ENCODE results near the gene UBE2S.

DNA sequence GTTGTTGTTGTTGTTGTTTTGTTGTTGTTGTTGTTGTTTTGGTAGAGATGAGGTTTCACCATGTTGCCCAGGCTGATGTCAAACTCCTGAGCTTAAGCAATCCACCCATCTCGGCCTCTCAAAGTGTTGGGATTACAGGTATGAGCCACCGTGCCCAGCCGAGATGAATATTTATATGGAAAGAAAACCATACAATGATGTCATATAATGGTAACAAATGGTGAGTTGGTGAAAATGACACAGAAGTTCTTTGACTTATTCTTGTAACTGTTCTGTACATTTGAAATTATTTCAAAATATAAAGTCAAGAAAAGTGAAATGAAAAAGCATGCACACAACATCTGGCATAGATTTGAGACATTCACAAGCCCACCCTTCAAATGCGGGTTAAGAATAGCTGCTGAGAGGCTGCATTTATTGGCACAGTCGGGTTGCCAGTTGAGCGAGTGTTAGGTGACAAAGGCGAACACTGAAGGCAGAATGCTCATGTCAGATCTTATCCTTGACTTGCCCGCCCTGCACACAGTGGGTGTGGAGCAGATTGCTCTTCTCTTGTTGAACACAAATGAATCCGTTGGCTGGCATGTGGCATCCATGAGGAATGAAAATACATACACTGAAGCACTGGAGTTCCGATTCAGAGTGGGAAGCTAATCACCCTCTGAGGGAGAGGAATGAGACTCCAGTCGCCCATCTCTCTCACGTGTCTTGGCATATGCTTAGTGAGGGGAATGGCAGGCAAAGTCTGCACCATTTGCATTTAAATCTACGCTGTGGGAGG is 15.8 kb upstream of the UBE2S start:
- TF ChIP-seq, protein P1, sequence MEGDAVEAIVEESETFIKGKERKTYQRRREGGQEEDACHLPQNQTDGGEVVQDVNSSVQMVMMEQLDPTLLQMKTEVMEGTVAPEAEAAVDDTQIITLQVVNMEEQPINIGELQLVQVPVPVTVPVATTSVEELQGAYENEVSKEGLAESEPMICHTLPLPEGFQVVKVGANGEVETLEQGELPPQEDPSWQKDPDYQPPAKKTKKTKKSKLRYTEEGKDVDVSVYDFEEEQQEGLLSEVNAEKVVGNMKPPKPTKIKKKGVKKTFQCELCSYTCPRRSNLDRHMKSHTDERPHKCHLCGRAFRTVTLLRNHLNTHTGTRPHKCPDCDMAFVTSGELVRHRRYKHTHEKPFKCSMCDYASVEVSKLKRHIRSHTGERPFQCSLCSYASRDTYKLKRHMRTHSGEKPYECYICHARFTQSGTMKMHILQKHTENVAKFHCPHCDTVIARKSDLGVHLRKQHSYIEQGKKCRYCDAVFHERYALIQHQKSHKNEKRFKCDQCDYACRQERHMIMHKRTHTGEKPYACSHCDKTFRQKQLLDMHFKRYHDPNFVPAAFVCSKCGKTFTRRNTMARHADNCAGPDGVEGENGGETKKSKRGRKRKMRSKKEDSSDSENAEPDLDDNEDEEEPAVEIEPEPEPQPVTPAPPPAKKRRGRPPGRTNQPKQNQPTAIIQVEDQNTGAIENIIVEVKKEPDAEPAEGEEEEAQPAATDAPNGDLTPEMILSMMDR (optimal IDR thresholded peaks at IDR 0.05 in 1 of 3, IDR thresholded peaks at IDR 0.05 in 1 of 3, conservative IDR thresholded peaks at IDR 0.05 in 1 of 3; ENCODE audit: extremely low read depth in 1 of 3, insufficient read depth in 2 of 3, low read length in 3 of 3): no peak
- no peak for TF ChIP-seq EZH2 (IDR thresholded peaks at IDR 0.05; ENCODE audit: low read length)

All from keratinocyte (primary cell).